ENCODE results near the gene ITGA5.

The ITGA5 gene

GRCh38 chr12:54375259-54375579 lies 43.8 kb downstream of the ITGA5 start:
- DNase-seq (ENCODE audit: low read depth, low spot score), result no peak
- H3K4me3 ChIP-seq (ENCODE audit: low read depth, low read length), result no peak overlapping the region
- TF ChIP-seq CTCF (IDR thresholded peaks at IDR 0.05; ENCODE audit: low read depth, low read length), result no peak
- in situ Hi-C loops (cut with HindIII; ENCODE audit: low sequenced_read_pairs), result no loop called here

GRCh38 chr12:54374562-54375258 lies 44.4 kb downstream of the ITGA5 start:
- in situ Hi-C loops (cut with HindIII; ENCODE audit: low sequenced_read_pairs), result loop anchor here (25.0 kb wide), 1 partner anchor 162 kb away; no protein-coding TSS in a partner anchor
- no peak overlapping the region for H3K4me3 ChIP-seq (ENCODE audit: low read depth, low read length)
- TF ChIP-seq CTCF (IDR thresholded peaks at IDR 0.05; ENCODE audit: low read depth, low read length), result no peak
- DNase-seq (ENCODE audit: low read depth, low spot score), result no peak

GRCh38 chr12:54373649-54374561 lies 45.2 kb downstream of the ITGA5 start:
- no peak for DNase-seq (ENCODE audit: low read depth, low spot score)
- in situ Hi-C loops (cut with HindIII; ENCODE audit: low sequenced_read_pairs), result loop anchor here (25.0 kb wide), 1 partner anchor 162 kb away; no protein-coding TSS in a partner anchor
- TF ChIP-seq CTCF (IDR thresholded peaks at IDR 0.05; ENCODE audit: low read depth, low read length), result no peak
- no peak overlapping the region for H3K4me3 ChIP-seq (ENCODE audit: low read depth, low read length)

GRCh38 chr12:54372113-54372806 lies 46.8 kb downstream of the ITGA5 start:
- TF ChIP-seq CTCF (IDR thresholded peaks at IDR 0.05; ENCODE audit: low read depth, low read length), result no peak
- DNase-seq (ENCODE audit: low read depth, low spot score), result no peak
- in situ Hi-C loops (cut with HindIII; ENCODE audit: low sequenced_read_pairs), result loop anchor here (25.0 kb wide), 1 partner anchor 160 kb away; no protein-coding TSS in a partner anchor
- H3K4me3 ChIP-seq (ENCODE audit: low read depth, low read length), result no peak overlapping the region

GRCh38 chr12:54371328-54372112 lies 47.5 kb downstream of the ITGA5 start:
- in situ Hi-C loops (cut with HindIII; ENCODE audit: low sequenced_read_pairs), result loop anchor here (25.0 kb wide), 1 partner anchor 159 kb away; no protein-coding TSS in a partner anchor
- no peak for TF ChIP-seq CTCF (IDR thresholded peaks at IDR 0.05; ENCODE audit: low read depth, low read length)
- DNase-seq (ENCODE audit: low read depth, low spot score), result no peak
- H3K4me3 ChIP-seq (ENCODE audit: low read depth, low read length), result no peak overlapping the region
